ENCODE results near the gene MAPKAPK2. TPM values are rescaled to one million over a fixed set of nuclear protein-coding genes. Genes with fewer than 3 reads are reported as not detected.

Gene MAPKAPK2
- total RNA-seq, 1 donor from 2014 or later = 62.4 TPM

- H3K27me3 Mint-ChIP-seq (ENCODE audit: unreplicated experiment) = no peaks in the 10 kb centered on the region
- H3K4me1 Mint-ChIP-seq (ENCODE audit: unreplicated experiment) = peaks cover 81% of the 10 kb centered on the region
- DNase-seq (ENCODE audit: extremely low spot score, unreplicated experiment) = no peak
- no peak overlapping the region for H3K4me3 Mint-ChIP-seq (ENCODE audit: unreplicated experiment)
- no peak for TF ChIP-seq CTCF (IDR thresholded peaks at IDR 0.05)
- H3K27ac Mint-ChIP-seq (ENCODE audit: unreplicated experiment) = no peak overlapping the region
- H3K9me3 Mint-ChIP-seq (ENCODE audit: unreplicated experiment) = no peaks in the 10 kb centered on the region
- peaks cover 2% of the 10 kb centered on the region for H3K36me3 Mint-ChIP-seq (ENCODE audit: unreplicated experiment)
Measured at GRCh38 chr1:206705726-206706297, 21.1 kb downstream of the MAPKAPK2 start.

- Mint-ChIP-seq H3K27me3 (ENCODE audit: unreplicated experiment) (no peaks in the 10 kb centered on the region), H3K9me3 (ENCODE audit: unreplicated experiment) (no peaks in the 10 kb centered on the region), H3K36me3 (ENCODE audit: unreplicated experiment) (no peaks in the 10 kb centered on the region), H3K4me1 (ENCODE audit: unreplicated experiment) (peaks cover 81% of the 10 kb centered on the region), H3K27ac (ENCODE audit: unreplicated experiment) (peak overlapping the region; percentile 5), H3K4me3 (ENCODE audit: unreplicated experiment) (no peak overlapping the region)
- DNase-seq (ENCODE audit: extremely low spot score, unreplicated experiment) = no peak
- TF ChIP-seq CTCF (IDR thresholded peaks at IDR 0.05) = no peak
Measured at GRCh38 chr1:206706298-206706791, 21.6 kb downstream of the MAPKAPK2 start.

- H3K9me3 Mint-ChIP-seq (ENCODE audit: unreplicated experiment) = no peaks in the 10 kb centered on the region
- no peak overlapping the region for H3K27ac Mint-ChIP-seq (ENCODE audit: unreplicated experiment)
Measured at GRCh38 chr1:206706806-206707366, 22.2 kb downstream of the MAPKAPK2 start.

GRCh38 chr1:206708058-206708457 lies 23.4 kb downstream of the MAPKAPK2 start:
- H3K4me1 Mint-ChIP-seq (ENCODE audit: unreplicated experiment) = peaks cover 74% of the 10 kb centered on the region
- peak overlapping the region; percentile 8 for H3K27ac Mint-ChIP-seq (ENCODE audit: unreplicated experiment)
- H3K9me3 Mint-ChIP-seq (ENCODE audit: unreplicated experiment) = no peaks in the 10 kb centered on the region
- H3K27me3 Mint-ChIP-seq (ENCODE audit: unreplicated experiment) = no peaks in the 10 kb centered on the region
- no peak for DNase-seq (ENCODE audit: extremely low spot score, unreplicated experiment)
- H3K4me3 Mint-ChIP-seq (ENCODE audit: unreplicated experiment) = no peak overlapping the region
- TF ChIP-seq CTCF (IDR thresholded peaks at IDR 0.05) = no peak
- H3K36me3 Mint-ChIP-seq (ENCODE audit: unreplicated experiment) = no peaks in the 10 kb centered on the region

More at GRCh38 chr1:206706806-206707366, 22.2 kb downstream of the MAPKAPK2 start:
- DNase-seq (ENCODE audit: extremely low spot score, unreplicated experiment) = no peak
- Mint-ChIP-seq H3K4me3 (ENCODE audit: unreplicated experiment) (no peak overlapping the region), H3K4me1 (ENCODE audit: unreplicated experiment) (peaks cover 82% of the 10 kb centered on the region), H3K36me3 (ENCODE audit: unreplicated experiment) (no peaks in the 10 kb centered on the region), H3K27me3 (ENCODE audit: unreplicated experiment) (no peaks in the 10 kb centered on the region)
- no peak for TF ChIP-seq CTCF (IDR thresholded peaks at IDR 0.05)

GRCh38 chr1:206708882-206709281 lies 24.2 kb downstream of the MAPKAPK2 start:
- H3K36me3 Mint-ChIP-seq (ENCODE audit: unreplicated experiment) = no peaks in the 10 kb centered on the region
- no peak overlapping the region for H3K4me3 Mint-ChIP-seq (ENCODE audit: unreplicated experiment)
- peaks cover 74% of the 10 kb centered on the region for H3K4me1 Mint-ChIP-seq (ENCODE audit: unreplicated experiment)
- H3K9me3 Mint-ChIP-seq (ENCODE audit: unreplicated experiment) = no peaks in the 10 kb centered on the region
- no peak for TF ChIP-seq CTCF (IDR thresholded peaks at IDR 0.05)
- no peaks in the 10 kb centered on the region for H3K27me3 Mint-ChIP-seq (ENCODE audit: unreplicated experiment)
- DNase-seq (ENCODE audit: extremely low spot score, unreplicated experiment) = no peak
- H3K27ac Mint-ChIP-seq (ENCODE audit: unreplicated experiment) = no peak overlapping the region
